ENCODE results near the gene WDR48.

Gene WDR48

DNA sequence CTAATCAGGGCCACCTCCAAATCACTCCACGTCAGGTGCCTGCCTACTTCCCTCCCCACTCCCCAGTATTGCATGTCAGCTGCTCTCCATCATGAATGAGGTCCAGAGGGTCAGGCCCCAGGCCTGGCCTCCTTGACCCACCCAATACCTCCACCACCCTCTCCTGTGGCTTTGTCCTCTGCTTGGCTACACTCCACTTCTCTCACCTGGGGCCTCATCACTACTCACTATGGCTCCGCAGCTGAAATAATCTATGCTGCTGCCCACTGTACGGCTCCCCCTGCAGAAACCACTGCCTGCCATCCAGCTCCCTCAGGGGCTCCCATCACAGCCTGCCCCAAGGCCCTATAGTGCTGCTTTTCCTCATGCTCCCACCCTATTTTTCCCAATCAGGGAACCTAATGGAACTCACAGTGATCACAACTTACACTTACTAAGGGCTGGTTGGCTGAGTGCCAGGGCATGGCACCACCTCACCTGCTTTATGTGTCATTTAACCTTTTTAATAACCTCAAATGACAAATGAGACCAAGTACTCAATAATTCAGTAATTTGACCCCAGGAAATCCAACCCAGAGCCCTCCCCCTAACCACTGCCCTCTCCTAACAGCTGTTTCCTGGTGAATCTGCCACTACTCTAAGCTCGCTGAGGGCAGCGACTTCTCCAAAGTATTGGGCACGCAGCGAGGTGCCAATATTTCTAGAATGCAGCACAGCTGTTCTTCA lies 53.3 kb downstream of the WDR48 start:
- H3K27me3 Mint-ChIP-seq, result no peaks in the 10 kb centered on the region
- H3K4me1 Mint-ChIP-seq, result peaks cover 61% of the 10 kb centered on the region
- H3K36me3 Mint-ChIP-seq, result no peaks in the 10 kb centered on the region
- peak overlapping the region; percentile 80 for H3K27ac Mint-ChIP-seq
- no peak overlapping the region for H3K4me3 Mint-ChIP-seq
- H3K9me3 Mint-ChIP-seq, result no peaks in the 10 kb centered on the region

DNA sequence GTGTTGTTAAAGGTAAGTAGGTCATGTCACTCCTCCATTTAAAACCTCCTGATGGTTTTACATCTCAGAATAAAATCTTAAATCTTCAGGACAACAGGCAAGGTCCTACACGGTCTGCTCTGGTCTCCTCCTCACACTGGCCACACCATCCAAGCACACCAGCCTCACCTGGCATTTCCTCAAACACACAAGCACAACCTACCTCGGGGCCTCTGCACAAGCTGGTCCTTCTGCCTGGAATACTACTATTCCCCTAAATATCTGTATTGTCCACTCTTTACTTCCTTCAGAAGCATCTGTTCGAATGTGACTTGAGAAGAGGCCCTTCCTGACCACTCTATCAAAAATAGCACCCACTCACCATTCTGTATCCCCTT lies 53.9 kb downstream of the WDR48 start:
- H3K4me3 Mint-ChIP-seq, result peak overlapping the region; percentile 89
- peaks cover 61% of the 10 kb centered on the region for H3K4me1 Mint-ChIP-seq
- no peaks in the 10 kb centered on the region for H3K27me3 Mint-ChIP-seq
- no peaks in the 10 kb centered on the region for H3K9me3 Mint-ChIP-seq
- H3K36me3 Mint-ChIP-seq, result no peaks in the 10 kb centered on the region
- H3K27ac Mint-ChIP-seq, result peak overlapping the region; percentile 80

DNA sequence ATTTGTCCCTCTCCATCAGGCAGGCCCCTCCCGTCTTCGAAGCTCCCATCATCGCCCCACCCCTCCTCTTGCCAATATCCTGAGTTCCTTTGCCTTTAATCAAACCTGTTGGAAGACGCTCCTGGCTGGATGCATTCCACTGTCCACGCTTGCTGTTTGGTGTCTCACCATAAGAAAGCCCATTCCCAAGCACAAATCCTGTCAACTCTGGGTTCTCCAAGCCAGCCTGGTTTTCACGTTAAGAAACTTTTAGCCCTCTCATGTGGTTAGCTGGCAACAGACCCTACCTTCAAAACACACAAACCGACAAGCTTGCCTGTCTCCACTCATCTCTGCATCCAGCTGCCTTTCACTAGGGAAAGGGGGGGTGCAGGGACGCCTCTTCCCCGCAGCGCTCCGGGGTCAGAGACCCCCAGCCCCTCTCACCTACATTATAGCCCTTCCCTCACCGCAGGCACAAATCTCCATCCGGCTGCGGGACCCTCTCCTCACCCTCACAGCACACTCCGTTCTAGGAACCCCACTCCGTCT lies 54.5 kb downstream of the WDR48 start:
- peak overlapping the region; percentile 89 for H3K4me3 Mint-ChIP-seq
- H3K4me1 Mint-ChIP-seq, result peaks cover 58% of the 10 kb centered on the region
- peak overlapping the region; percentile 62 for H3K27ac Mint-ChIP-seq
- no peaks in the 10 kb centered on the region for H3K9me3 Mint-ChIP-seq
- no peaks in the 10 kb centered on the region for H3K36me3 Mint-ChIP-seq
- H3K27me3 Mint-ChIP-seq, result no peaks in the 10 kb centered on the region

DNA sequence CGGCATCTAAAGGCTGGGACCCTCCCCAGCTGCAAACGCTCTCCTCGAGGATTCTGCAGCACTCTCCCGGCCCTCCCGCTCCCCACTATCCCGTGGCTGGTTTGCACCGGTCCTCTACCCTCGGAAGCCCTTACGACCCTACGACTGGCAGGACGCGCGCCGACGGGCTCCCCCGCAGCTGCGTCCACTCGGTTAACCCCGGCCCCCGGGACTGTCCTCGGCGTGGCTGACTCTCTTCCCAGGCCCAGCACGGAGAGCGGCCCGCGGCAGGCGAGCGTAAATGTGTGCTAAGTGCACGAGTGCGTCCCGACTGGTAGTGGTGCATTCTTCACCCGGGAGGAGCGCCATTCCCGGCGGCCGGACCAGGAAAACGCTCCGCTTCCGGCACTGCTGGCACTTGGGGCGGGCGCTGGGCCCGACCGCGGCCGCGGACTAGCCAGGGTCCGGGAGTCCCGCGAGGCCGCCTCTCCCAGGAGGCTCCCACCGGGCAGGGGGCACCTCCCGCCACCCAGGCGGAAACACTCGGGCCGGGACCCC lies 55.1 kb downstream of the WDR48 start:
- Mint-ChIP-seq H3K4me1 (peaks cover 57% of the 10 kb centered on the region), H3K27ac (peak overlapping the region; percentile 62), H3K4me3 (peak overlapping the region; percentile 89), H3K36me3 (no peaks in the 10 kb centered on the region), H3K27me3 (no peaks in the 10 kb centered on the region), H3K9me3 (no peaks in the 10 kb centered on the region)

DNA sequence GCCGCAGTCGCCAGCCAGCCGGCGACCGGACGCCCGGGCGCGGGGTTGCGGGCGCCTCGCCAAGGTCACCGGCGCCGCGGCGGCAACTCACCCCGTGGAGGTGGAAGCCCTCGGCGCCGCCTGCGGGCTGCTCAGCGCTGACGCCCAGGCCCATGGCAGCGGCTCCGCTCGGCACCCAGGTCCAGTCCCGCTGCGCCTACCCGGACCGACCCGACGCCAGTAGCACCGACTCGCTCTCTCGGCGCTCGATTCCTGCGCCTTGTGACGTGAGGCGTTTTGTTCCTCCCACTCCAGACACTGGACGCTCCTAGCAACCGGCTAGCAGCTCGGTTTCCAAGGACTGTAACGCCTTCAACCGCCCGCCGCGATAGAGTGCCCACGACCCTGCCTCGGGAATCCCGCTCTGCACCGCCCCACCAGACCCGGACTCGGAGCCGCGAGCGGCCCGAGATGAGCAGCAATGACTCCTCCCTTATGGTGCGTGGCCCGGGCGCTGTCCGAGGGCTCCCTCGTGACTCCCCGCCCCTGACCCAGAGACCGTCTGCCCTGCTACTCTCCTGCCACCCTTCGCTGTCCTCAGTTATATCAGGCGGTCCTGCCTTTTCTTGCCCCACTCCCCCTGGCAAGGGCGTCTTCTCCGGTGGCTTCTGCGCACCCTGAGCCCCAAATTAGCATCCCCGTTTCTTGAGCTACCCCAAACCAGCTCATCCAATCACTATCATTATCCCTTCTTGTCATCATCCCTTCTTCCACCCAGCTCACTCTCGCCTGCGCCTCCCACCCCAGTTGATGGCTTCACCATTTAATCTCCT lies 55.8 kb downstream of the WDR48 start, which contains the start of the genes GORASP1 and TTC21A:
Gene GORASP1, minus strand, starts transcription at position 240 of the 812 bp plus-strand sequence. Its CDS starts 86 bp downstream, at position 154.
Gene TTC21A, plus strand, starts transcription at position 293 of the 812 bp plus-strand sequence. Its CDS starts 158 bp downstream, at position 451.
- Mint-ChIP-seq H3K4me1 (peaks cover 50% of the 10 kb centered on the region), H3K4me3 (peak within 1 kb of the TSS; percentile 89), H3K27me3 (no peaks in the 10 kb centered on the region), H3K27ac (peak within 1 kb of the TSS; percentile 62), H3K36me3 (no peaks in the 10 kb centered on the region), H3K9me3 (no peaks in the 10 kb centered on the region)

DNA sequence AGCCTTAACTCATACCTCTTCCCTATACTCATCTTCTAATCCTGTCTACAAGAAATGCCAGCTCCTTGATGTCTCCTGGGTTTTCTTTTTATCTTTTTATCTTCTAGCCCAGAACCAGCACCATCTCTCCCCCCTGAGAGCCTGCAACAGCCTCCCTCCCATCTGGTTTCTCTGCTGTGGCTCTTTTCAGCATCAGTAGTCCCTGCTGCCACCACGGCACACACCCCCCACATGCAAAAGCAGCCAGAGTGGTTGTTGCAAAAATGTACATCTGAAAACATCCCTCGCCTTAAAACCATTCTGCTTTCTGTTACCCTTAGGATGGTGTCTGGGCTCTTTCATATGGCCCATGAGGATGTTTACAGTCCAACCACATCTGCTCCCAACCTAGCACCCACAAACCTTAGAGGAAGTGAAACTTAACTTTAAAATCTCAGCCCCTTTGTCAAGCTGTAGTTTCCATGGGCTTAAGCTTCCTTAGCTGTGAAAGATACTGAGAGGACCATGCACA lies 56.4 kb downstream of the WDR48 start:
- Mint-ChIP-seq H3K4me3 (peak overlapping the region; percentile 89), H3K27ac (peak overlapping the region; percentile 44), H3K4me1 (peaks cover 43% of the 10 kb centered on the region), H3K9me3 (no peaks in the 10 kb centered on the region), H3K27me3 (no peaks in the 10 kb centered on the region), H3K36me3 (no peaks in the 10 kb centered on the region)

DNA sequence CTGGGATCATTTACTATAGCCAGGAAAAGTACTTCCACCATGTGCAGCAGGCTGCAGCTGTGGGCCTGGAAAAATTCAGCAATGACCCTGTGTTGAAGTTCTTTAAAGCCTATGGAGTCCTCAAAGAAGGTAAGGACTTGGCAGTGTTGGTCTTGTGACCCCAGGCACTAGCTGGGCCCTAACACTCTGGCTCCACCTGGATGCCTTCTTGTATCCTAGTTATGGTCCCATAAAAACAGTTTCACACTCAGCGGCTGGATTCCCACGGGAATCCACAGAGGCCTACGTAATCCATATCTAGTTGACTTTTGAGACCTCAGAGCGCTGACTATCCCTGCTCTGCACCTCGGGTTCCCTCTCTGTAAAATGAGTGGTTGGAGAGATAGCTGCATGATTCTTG lies 57.3 kb downstream of the WDR48 start:
- no peaks in the 10 kb centered on the region for H3K9me3 Mint-ChIP-seq
- no peaks in the 10 kb centered on the region for H3K27me3 Mint-ChIP-seq
- H3K4me1 Mint-ChIP-seq, result peaks cover 37% of the 10 kb centered on the region
- peak overlapping the region; percentile 73 for H3K27ac Mint-ChIP-seq
- H3K4me3 Mint-ChIP-seq, result peak overlapping the region; percentile 89
- H3K36me3 Mint-ChIP-seq, result no peaks in the 10 kb centered on the region

DNA sequence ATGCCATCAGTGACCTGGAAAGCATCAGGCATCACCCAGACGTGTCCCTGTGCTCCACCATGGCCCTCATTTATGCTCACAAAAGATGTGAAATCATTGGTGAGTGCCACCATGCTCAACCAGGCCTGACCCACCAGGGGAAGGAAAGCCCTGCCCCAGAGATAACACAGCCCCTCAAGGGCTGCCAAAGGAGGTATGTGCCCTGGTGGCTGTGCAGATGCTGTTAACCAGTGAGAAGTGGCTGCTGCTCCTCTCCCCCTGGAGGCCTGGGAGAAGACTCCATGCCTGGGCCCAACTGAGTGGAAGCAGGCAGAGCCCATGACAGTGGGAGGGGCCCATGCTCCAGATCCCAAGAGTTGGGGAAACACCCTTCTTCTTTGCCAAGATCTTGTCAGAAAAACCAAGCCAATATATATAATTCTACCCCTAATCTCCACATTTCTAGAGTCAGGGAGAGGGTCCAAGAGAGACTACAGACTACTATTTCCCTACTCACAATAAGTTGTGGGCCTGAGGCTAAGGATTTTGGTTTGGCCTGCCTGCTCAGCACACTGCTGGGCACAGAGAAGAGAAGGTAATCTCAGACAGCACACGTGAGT lies 58.3 kb downstream of the WDR48 start:
- no peaks in the 10 kb centered on the region for H3K27me3 Mint-ChIP-seq
- no peak overlapping the region for H3K27ac Mint-ChIP-seq
- H3K4me3 Mint-ChIP-seq, result no peak overlapping the region
- peaks cover 33% of the 10 kb centered on the region for H3K4me1 Mint-ChIP-seq
- no peaks in the 10 kb centered on the region for H3K9me3 Mint-ChIP-seq
- no peaks in the 10 kb centered on the region for H3K36me3 Mint-ChIP-seq

DNA sequence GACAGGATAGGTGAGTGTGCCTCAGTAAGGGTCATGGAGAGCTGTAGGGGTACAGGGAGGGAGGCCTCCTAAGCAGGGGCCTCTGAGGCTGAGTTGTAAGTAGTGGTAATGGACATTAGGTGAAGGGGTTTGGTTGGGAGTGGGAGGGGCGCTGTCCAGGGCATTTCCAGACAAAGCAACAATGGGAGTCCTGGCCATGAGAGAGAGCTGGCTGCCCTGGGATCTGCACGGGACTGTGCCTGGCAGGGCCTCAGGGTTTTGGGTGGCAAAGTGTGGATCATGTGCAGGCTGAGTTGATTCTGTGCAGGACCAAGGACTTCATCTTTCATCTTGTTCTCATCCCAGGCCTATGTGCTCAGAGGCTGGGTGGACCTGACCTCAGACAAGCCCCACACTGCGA lies 60.3 kb downstream of the WDR48 start:
- Mint-ChIP-seq H3K4me1 (peaks cover 16% of the 10 kb centered on the region), H3K9me3 (no peaks in the 10 kb centered on the region), H3K27me3 (no peaks in the 10 kb centered on the region), H3K4me3 (no peak overlapping the region), H3K27ac (no peak overlapping the region), H3K36me3 (no peaks in the 10 kb centered on the region)

DNA sequence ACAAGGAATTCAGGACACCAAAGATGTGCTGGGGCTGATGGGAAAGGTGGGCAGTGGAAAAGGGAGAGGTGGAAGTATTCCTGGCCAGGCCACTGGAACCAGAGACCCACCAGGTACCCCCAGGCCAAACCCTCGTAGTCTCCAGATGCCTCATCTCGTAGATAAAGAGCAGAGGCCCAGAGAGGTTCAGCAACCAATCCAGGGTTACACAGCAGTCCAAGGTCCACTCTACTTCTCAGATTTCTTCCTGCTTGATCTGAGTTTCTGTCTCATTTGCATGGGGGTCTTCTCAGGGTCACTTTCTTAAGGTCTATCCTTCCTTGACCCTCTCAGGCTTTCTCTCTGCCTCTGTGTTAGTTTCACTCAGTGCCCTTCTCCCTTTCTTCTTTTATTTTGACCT lies 60.7 kb downstream of the WDR48 start:
- no peaks in the 10 kb centered on the region for H3K36me3 Mint-ChIP-seq
- H3K9me3 Mint-ChIP-seq, result no peaks in the 10 kb centered on the region
- H3K4me1 Mint-ChIP-seq, result peaks cover 16% of the 10 kb centered on the region
- H3K4me3 Mint-ChIP-seq, result no peak overlapping the region
- H3K27ac Mint-ChIP-seq, result no peak overlapping the region
- H3K27me3 Mint-ChIP-seq, result no peaks in the 10 kb centered on the region

DNA sequence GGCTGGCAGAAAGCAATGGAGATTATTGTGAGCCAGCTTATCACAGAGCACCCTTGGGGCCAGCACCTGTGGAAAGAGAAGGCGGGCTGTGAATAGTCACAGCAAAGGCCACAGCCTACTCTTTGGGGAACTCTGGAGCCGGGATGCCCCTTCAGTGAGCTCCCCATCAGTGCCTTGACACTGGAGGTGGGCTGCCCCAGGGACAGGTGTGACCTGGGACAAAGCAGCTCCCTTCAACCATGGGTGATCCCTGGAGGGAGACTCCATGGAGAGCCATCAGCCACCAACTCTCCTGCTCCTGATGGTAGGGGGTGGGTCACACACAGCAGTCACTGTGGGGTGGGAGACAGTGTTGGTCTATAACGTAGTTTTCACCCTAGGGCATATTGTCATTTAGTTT lies 61.5 kb downstream of the WDR48 start:
- H3K27me3 Mint-ChIP-seq, result no peaks in the 10 kb centered on the region

DNA sequence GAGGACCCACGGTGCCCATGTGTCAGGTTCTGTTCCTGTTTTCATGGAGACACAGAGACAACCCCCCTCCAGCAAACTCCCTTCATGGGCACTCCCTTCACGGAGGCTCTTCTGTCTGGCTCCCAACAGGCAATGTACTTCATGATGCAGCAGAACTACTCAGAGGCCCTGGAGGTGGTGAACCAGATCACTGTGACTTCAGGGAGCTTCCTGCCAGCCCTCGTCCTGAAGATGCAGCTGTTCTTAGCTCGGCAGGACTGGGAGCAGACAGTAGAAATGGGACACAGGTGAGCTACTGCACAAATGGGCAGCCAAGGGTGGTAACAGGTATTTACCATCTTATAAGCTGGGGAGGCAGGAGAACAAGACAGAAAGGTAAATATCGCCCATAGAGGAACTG lies 62.6 kb downstream of the WDR48 start:
- Mint-ChIP-seq H3K27ac (no peak overlapping the region), H3K9me3 (no peaks in the 10 kb centered on the region), H3K27me3 (no peaks in the 10 kb centered on the region), H3K4me3 (no peak overlapping the region), H3K36me3 (no peaks in the 10 kb centered on the region), H3K4me1 (no peaks in the 10 kb centered on the region)

More for the DNA sequence above, 61.5 kb downstream of the WDR48 start:
- no peak overlapping the region for H3K4me3 Mint-ChIP-seq
- H3K27ac Mint-ChIP-seq, result no peak overlapping the region
- H3K9me3 Mint-ChIP-seq, result no peaks in the 10 kb centered on the region
- H3K4me1 Mint-ChIP-seq, result peaks cover 9% of the 10 kb centered on the region
- H3K36me3 Mint-ChIP-seq, result no peaks in the 10 kb centered on the region

DNA sequence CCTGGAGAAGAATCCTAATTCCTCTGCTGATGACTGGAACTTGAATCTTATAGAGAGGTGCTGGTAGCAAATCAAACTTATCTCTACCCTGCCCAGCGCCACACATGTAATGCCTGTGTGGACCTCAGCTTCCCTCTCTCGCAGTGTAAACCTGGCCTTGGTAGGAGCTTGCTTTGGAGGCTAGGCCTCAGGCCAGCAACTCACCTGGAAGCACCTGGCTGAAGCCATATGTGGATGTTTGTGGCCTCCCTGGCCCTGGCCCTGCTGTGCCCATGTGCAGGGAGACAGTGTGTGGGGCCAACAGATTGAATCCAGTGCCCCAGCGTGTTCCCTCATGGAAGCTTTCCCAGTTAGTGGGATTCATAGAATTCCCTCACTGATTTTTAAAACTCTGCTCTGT lies 64.1 kb downstream of the WDR48 start:
- no peak overlapping the region for H3K4me3 Mint-ChIP-seq
- no peaks in the 10 kb centered on the region for H3K27me3 Mint-ChIP-seq
- no peak overlapping the region for H3K27ac Mint-ChIP-seq
- H3K36me3 Mint-ChIP-seq, result no peaks in the 10 kb centered on the region
- no peaks in the 10 kb centered on the region for H3K4me1 Mint-ChIP-seq
- no peaks in the 10 kb centered on the region for H3K9me3 Mint-ChIP-seq

DNA sequence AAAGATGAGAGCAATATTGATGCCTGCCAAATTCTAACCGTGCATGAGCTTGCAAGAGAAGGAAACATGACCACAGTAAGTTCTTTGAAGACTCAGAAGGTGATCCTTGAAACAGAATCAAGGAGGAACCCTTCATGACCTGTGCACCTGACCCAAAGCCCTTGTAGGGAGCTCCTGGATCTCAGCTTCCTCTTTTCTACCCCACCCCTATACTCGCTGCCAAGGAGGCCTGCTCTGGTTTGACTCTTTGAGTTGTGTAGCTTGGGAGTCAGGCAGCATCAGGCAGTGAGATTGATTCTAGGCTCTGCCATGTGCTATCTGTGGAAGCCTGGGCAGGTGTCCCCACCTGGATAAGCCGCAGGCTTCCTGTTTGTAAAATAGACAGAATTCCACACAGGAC lies 66.3 kb downstream of the WDR48 start:
- no peak overlapping the region for H3K27ac Mint-ChIP-seq
- H3K4me3 Mint-ChIP-seq, result no peak overlapping the region
- H3K4me1 Mint-ChIP-seq, result no peaks in the 10 kb centered on the region
- H3K9me3 Mint-ChIP-seq, result no peaks in the 10 kb centered on the region
- H3K27me3 Mint-ChIP-seq, result no peaks in the 10 kb centered on the region
- H3K36me3 Mint-ChIP-seq, result no peaks in the 10 kb centered on the region

DNA sequence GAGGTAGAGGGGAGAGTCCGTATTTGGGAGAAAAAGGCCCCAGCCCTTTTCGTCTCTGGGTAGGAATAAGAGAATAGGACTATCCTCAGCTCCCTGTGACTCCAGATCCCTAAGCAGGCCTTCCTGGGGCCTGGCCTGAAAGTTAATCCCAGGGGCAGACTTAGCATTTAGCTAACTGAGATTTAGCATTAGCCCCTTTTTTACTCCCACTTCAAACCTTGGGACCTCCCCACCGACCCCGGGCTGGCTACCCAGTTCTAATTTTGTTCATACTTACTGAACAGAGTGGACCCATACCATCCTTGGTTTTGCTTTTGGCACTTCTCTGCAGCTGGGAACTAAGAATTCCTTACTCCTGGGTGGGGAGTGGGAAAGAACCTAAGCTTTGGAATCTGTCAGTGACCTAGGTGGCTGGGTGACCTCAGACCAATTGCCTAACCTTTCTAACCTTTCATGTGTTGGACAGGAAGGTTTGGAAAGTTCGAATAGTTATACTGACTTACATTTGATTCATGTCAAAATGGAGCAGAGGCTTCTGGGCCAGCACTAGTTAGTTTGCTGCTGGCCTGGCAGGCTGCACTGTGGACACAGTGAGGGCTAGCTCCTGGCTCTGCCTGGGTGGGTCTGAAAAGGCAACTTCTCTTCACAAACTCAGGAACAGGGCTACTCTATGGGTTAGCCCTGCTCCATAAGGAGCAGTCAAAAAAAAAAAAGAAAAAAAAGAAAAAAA lies 67.3 kb downstream of the WDR48 start:
- Mint-ChIP-seq H3K9me3 (no peaks in the 10 kb centered on the region), H3K4me3 (no peak overlapping the region), H3K27me3 (no peaks in the 10 kb centered on the region), H3K27ac (no peak overlapping the region), H3K4me1 (no peaks in the 10 kb centered on the region), H3K36me3 (no peaks in the 10 kb centered on the region)
